Endometrial microvascular endothelial cells (primary cell): ENCODE results near the gene HAS3. TPM values are rescaled to one million over a fixed set of nuclear protein-coding genes. Genes with fewer than 3 reads are reported as not detected.

Experiments used
- in situ Hi-C: cut with HindIII; loops from 2 replicates; pipeline ENCODE4 v1.10.0; 2017; ENCODE audit warnings: low sequenced_read_pairs, low pct_unique_long_range_greater_than_20kb; ENCODE audit errors: inconsistent ontology term
- total RNA-seq: library from RNA; depleted of rRNA; stranded (reverse); fragments of >200 nt; gene quantifications from one replicate; pipeline ENCODE4 v1.2.3, GENCODE V29; 2015; ENCODE audit errors: inconsistent ontology term

HAS3 gene
- total RNA-seq, 1 donor from 2014 or later: not detected

DNA sequence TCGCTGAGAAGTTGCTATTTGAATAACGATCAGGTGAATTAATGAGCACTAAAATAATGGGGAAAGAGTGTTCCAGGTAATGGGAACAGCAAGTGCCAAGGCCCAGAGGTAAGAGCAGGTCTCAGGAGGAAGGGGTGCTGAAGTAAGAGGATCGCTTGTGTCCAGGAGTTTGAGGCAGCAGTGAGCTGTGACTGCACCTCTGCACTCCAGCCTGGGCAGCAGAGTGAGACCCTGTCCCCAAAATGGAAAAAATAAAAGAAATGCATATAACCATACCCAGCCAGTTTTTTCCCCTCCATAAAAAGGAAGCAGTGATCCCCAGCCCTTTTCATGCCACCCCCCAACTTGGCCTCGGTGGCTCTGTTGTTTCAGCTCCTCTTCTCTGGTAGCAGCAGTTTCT, 16.8 kb upstream of the HAS3 start:
- in situ Hi-C loops: no loop called here

DNA sequence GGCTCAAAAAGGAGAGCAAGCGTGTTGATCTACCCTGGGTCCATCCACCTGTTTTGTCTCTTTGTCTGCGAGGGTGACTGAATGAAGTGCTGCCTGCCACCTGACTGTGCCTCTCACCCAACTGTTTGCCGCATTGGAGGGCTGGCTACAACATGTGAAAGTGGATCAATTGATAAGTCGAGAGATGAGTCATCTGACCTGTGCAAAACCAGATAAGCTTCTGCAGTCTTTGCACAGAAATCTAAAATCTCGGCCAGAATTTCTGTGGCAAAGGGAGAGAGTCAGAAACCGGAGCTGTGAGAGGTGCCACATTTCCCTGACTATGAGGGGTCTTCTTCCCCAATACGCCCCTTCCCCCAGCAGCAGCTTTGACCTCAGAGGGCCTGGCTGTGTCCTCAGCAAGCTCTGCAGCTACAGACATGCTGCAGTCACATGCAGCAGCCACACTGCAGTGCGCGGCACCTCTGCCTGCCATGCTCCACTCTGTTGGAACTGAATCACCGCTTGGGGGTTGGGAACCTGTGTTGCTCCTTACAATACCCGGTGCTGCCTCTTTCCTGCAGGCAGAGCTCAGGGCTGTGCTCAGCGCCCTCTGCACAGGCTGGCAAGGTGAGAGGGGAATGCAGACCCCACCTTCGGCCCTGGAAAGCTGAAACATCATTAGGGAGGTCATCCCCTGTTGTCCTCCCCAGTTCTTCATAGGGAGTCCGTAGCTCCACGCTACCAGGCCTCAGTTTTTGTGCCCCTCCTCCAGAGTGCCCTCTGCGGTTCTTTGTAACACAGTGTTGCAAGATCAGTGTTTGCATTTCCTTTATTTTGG, 16.2 kb upstream of the HAS3 start:
- in situ Hi-C loops: no loop called here

DNA sequence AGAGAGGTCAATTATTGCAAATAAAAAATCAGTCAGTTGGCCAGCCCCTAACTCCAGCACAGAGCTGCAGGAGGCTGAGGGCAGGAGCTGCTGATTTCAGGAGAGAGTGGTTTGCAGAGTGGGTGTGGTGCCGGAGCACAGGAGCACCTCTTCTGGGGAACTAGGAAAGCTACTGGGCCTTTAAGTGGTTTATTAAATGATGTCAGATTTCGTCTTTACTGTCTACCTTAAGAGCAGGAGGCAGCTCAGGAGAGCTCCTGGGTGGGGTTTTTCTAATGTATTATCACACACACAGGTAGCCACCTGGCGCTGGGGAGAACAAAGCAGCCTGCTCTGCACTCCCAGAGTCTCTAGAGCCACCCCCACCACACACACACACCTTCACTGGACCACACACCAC, 11.5 kb upstream of the HAS3 start:
- in situ Hi-C loops: no loop called here

DNA sequence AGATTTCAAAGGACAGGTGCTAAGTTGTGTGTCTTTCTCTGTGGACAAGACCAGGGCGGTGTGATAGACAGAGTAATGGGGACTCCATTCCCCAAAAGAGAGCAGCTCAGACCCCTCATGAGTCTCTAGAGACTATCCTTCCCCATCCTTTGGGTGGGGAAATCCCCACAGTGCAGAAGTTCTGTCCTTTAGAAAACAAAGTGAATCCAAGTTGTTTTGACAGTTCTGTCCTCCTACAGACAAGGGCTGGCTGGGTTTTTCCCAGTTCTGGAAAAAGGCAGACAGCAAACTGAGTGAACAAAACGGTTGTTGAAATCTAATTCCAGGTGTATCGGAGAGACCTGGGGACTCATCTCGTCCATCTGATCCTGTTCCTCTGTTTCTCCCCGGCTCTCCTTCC, 11.0 kb upstream of the HAS3 start:
- in situ Hi-C loops: no loop called here

DNA sequence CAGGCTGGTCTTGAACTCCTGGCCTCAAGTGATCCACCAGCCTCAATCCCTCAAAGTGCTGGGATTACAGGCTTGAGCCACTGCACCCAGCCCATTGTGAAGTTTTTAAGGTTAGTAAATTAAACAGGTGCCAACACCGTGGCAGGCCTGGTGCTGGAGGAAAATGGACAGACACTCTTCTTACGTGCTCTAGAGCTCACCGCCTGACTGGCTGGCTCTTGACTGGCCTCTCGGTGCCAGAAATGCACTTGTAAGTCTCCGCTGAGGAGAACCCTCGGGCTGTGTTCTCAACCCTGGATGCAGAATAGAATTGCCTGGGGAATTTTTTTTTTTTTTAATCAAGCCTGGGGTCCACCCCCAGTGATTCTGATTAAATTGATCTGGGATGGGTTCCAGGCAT, 10.3 kb upstream of the HAS3 start:
- in situ Hi-C loops: no loop called here

DNA sequence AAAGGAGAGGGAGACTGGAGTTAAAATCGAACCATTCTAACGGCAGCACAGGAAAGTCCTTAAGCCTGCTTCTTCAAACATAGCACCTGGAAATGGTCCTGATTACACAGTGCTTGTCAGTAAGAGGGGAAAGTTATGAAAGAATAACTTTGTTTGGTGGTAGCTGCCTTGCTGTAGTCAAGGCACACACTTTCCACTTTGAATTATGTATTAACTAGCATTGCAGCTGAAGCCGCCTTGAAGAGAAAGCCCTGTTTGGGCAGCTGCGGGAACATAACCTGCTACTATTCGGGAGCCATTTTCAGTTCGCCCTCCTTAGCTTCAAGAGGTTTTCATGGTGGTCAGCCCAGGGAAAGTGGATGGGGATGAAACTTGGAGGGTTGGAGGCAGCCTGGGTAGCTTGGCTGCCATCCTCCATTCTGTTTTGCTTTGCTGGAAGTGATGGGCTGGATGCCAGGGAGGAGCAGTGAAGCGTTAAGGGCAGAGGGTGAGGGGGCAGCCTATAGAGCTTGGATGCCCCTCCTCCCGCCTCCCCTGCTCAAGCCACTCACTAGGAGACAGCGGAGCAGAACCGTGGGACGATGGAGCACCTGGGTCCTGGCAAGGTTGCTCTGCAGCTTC, 5.3 kb upstream of the HAS3 start:
- in situ Hi-C loops: loop anchor here (25.0 kb wide), 1 partner anchor 188 kb away; no protein-coding TSS in a partner anchor

DNA sequence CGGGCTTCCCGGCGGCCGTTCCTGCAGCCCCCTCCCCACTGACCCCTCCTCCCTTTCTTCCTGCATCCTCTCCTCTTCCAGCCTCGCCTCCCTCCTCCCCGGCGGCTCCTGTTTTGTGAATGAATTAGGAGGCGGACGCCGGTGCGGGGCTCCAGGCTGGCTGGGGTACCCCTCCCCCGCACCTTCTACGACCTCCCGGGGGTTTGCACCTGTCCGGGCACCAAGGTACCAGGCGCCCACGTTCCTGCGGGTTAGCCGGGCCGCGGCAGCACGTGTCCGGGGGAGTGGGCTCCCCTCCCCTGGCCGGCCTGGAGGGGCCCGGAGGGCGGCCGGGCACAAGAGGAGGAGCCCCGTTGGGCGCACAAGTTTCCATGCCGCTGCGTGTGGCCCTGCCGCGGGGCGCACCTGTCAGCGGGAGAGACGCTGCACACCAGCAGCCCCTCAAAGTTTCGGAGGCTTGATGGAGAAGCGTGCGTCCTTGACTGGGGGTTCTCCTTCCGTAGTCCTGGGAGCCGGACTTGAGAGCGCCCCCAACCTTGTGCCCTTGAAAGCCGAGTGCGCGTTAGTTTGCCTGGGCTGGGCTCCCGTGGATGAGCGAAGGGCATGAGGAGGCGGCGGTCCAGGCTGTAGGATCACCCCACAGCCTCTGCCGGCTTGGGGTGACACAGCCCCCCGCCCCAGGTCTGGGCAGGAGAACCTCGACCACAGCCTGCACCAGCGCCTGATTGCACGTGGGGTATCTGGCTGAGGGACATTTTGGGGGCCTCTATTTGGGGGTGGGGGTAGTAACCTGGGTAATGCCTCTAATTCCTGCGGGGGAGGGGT, 1.2 kb downstream of the HAS3 start:
- in situ Hi-C loops: loop anchor here (25.0 kb wide), 1 partner anchor 194 kb away; no protein-coding TSS in a partner anchor

DNA sequence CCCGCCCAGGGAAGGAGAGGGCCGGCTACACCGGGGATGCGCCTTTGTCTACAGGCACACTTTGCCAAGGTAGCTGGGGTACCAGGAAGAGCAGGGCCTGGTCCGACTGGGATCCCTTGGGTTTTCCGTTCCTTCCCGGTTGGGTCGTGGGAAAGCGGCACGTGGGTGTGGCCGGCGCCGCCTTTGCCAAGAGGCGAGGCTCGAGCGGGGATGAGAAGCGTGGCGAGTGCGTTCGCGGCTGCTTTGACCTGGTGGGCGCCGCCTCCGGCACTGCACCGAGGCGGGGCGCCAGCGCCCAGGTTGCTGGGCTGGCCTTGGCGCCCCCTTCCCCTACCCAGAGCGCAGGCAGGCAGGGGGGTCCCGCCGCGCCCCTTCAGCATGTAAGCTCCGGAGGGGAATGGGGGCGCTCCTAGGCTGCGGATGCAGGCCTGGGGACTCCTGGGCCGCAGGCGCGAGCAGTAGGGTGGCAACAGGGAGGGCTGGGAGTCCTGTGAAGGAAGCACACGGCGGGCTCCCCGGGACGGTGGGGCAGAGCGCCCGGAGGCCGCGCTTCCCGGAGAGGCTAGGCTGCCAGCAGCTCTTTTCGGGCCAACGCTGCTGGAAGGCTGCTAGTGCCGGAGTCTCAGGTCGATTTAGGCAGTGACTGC, 2.0 kb downstream of the HAS3 start:
- in situ Hi-C loops: loop anchor here (25.0 kb wide), 1 partner anchor 195 kb away; no protein-coding TSS in a partner anchor

DNA sequence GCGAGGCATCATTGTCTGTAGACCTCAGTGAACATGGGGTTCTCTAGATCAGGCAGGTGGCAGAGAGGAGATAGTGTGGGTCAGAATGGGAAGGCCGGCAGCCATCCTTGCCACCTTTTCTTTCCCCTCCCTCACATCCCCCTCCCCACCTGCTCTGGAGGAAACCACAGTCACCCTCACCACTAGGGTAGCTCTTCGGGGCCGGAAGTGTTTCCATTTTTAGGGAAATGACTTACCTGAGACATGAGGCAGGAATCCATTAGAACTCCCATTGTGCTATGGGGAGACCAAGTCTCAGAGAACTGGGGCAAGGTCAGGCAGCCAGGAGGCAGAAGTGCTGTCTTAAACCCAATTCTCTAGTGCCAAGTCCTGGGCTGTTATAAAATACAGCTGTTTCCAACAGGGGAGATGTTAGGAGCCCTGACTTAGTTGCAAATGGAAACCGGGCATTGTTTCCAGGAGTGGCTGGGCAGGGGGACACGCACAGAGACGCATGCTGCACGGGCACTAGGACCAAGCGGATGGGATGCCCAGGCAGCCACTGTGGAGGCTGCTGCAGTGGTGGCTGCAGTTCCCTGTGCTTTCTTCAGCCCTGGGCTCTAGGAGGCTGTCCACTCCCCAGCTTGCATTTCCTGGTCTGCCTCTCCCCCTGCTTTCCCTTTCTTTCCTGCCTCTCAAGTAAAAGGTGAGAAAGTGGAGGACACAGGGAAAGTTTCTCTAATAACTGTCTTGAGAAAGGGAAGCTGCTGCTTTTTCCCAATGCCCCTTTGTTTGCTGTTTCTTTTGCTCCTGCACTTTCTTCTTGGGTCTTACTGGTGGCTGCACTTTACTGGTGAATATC, 2.8 kb downstream of the HAS3 start:
- in situ Hi-C loops: loop anchor here (25.0 kb wide), 1 partner anchor 196 kb away; no protein-coding TSS in a partner anchor

DNA sequence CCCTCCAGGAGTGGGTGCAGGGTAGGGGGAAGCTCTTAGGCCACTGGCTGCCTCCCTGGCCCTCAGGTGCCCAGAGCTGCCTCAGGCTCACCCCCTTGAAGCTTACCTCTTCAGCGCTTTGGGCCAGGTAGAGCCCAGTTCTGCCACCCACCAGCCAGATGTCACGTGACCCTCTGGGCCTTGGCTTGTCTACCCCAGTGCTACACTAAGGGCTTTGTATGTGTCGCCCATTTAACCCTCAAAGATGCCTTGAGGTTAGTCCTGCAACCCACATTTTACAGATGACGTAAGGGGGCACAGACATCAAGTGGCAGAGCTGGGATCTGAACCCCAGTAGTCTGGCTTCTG, 3.4 kb downstream of the HAS3 start:
- in situ Hi-C loops: loop anchor here (25.0 kb wide), 1 partner anchor 197 kb away; no protein-coding TSS in a partner anchor

DNA sequence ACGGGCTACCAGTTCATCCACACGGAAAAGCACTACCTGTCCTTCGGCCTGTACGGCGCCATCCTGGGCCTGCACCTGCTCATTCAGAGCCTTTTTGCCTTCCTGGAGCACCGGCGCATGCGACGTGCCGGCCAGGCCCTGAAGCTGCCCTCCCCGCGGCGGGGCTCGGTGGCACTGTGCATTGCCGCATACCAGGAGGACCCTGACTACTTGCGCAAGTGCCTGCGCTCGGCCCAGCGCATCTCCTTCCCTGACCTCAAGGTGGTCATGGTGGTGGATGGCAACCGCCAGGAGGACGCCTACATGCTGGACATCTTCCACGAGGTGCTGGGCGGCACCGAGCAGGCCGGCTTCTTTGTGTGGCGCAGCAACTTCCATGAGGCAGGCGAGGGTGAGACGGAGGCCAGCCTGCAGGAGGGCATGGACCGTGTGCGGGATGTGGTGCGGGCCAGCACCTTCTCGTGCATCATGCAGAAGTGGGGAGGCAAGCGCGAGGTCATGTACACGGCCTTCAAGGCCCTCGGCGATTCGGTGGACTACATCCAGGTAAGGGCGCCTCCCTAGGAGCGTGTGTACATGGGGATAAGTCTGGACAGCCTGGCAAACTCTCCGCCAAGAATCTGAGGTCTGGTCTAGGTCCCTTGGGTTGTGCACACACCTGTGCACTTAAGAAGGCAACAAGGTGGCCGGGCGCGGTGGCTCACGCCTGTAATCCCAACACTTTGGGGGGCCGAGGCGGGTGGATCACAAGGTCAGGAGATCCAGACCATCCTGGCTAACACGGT, 4.2 kb downstream of the HAS3 start:
- in situ Hi-C loops: loop anchor here (25.0 kb wide), 1 partner anchor 197 kb away; no protein-coding TSS in a partner anchor

DNA sequence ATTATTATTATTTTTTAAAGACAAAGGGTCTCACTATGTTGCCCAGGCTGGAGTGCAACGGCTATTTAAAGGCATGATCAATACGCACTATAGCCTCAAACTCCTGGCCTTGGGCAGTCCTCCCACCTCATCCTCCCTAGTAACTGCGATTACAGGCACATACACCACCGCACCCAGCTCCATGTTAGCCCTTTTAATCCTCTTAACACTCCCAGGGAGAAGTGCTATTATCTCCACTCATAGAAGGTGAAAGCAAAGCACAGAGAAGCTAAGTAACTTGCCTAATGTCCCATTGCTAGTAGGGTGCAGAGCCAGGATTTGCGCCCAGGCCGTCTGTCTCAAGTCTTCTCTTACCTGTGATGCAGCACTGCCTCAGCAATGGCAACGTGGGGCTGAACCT, 5.0 kb downstream of the HAS3 start:
- in situ Hi-C loops: loop anchor here (25.0 kb wide), 1 partner anchor 198 kb away; no protein-coding TSS in a partner anchor

DNA sequence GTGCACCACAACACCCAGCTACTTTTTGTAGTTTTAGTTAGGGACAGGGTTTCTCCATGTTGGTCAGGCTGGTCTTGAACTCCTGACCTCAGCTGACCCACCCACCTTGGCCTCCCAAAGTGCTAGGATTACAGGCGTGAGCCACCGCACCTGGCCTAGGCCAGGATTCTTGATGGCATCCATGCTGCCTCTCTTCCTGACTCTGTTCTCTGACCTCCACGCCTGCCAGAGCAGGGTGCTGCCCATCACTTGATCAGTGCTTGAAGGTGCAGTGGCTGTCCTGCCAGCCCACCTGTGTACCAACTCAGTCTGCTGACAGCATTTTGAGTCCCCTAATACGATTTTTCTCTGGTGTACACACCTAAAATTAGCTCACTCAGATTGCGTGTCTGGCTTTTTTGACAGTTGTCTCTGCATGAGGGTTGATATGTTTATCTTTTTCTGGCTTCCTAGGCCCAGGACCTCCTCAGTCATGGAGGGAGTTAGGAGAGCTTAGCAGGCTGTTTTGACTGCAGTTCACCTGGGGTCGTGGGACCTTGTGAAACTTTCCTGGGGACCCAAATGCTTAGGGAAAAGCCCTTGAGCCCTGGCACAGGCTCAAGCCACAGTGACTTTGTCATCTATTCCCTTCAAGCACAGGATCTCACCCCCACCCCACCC, 5.9 kb downstream of the HAS3 start:
- in situ Hi-C loops: loop anchor here (25.0 kb wide), 1 partner anchor 199 kb away; no protein-coding TSS in a partner anchor

DNA sequence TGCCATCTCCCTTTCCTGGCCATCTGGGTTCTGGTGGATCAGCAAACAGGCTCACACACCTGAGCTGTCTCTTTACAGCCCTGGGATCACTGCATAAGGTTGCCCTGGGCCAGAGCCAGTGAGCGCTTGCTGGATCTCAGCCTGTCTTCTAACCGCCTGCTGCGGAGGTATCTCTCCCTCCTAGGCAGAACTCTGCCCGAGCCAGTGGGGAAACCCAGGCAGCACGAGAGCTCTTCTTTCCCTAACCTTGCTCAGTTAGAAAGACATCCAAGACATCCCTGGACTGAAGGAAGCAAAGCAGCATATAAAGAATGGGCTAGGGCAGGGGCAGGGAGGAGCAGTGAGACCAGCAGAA, 6.4 kb downstream of the HAS3 start:
- in situ Hi-C loops: loop anchor here (25.0 kb wide), 1 partner anchor 200 kb away; no protein-coding TSS in a partner anchor

DNA sequence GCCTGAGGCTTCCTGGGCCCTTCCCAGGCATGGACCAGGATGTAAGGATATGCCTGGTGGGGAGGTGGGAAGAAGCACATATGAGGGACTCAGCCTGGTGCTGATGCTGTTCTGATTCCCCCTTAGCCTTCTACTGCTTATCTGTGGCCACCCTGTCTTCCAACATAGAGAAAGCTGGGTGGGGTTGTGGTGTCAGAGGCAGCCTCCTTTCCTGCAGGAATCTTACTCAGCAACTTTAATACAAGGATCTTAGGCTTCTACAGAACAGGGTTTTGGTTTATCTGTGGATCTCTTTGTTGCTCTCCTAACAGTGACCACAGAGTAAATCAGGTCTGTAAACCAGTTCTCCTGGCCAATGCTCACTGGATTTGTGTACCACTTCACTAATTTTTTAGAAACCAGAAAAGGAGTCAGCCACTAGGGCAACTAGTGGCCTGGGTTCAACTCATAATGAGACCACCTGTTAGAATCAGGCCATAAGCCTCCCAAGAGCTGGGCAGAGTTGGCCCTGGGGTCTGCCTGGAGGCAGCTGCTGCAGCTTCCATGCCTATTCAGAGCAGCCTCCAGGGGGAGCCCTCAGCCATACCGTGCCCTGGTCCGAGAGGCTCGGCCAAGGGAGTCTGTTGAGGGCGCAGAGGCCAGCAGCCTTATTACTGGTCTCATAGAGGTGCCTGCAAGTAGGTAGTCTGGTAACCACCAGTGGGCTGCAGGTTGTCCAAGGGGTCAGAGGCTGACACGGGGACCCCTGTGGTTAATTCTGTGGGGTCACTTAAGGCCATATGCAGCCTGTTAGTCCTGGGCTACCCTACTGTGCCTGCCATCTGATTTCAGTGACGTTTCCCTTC, 7.1 kb downstream of the HAS3 start:
- in situ Hi-C loops: loop anchor here (25.0 kb wide), 1 partner anchor 200 kb away; no protein-coding TSS in a partner anchor

DNA sequence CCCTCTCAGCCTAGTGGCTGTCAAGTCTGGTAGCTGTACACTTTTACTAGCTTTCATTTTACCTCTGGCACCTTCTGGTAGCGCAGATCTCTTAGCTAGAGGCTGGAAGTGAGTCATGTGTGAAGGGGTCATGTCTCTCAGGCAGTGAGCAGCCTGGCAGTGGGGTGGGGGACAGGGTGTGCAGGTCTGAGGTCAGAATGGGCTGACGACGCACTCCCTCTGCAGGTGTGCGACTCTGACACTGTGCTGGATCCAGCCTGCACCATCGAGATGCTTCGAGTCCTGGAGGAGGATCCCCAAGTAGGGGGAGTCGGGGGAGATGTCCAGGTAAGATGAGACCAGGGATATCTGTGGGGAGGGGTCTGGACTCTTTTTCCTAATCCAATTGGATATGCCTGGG, 7.8 kb downstream of the HAS3 start:
- in situ Hi-C loops: loop anchor here (25.0 kb wide), 1 partner anchor 201 kb away; no protein-coding TSS in a partner anchor
